A673 (cell line): ENCODE data around the gene TAF4. TPM values are rescaled to one million over a fixed set of nuclear protein-coding genes. Genes with fewer than 3 reads are reported as not detected.

Experiments
- BruUV-seq: library from RNA; stranded (reverse); fragments of 400-500 nt; replicated peaks from 2 replicates; lab custom pipeline; 2021; lab: Mats Ljungman, UMichigan
- CTCF ChIA-PET: fragments of 300-600 bp; sonication (Branson Sonifier 250); formaldehyde crosslinking; loops from one replicate; lab custom pipeline; 2022; ENCODE audit warnings: antibody characterized with exemption; lab: Charles Lee
- POLR2A ChIA-PET: fragments of 300-600 bp; sonication (Branson Sonifier 250); formaldehyde crosslinking; loops from one replicate; lab custom pipeline; 2022; ENCODE audit warnings: antibody characterized with exemption; ENCODE audit not compliant: low non-redundant PET; lab: Charles Lee
- DNase-seq: peaks from one replicate; pipeline ENCODE4 v3.0.0-alpha.2; 2015; ENCODE audit warnings: low spot score
- H3K27ac ChIP-seq: fragments of 200-600 bp; sonication (generic); 2 replicates; pipeline ENCODE4 v1.5.1; 2016; ENCODE audit warnings: mixed run types, low read depth, mild to moderate bottlenecking, mixed read lengths, antibody characterized with exemption, low read length; ENCODE audit not compliant: poor library complexity, severe bottlenecking
- H3K27me3 ChIP-seq: fragments of 200-600 bp; sonication (generic); replicated peaks from 2 replicates; pipeline ENCODE4 v1.6.1; 2017; ENCODE audit warnings: mixed run types, low read depth, mild to moderate bottlenecking, mixed read lengths, antibody characterized with exemption, low read length; ENCODE audit not compliant: insufficient read depth, poor library complexity
- H3K36me3 ChIP-seq: fragments of 200-600 bp; sonication (generic); 2 replicates; pipeline ENCODE4 v1.6.1; 2016; ENCODE audit warnings: mixed run types, mild to moderate bottlenecking, mixed read lengths, antibody characterized with exemption, low read length; ENCODE audit not compliant: insufficient read depth, poor library complexity, severe bottlenecking
- H3K4me1 ChIP-seq: fragments of 200-600 bp; sonication (generic); 2 replicates; pipeline ENCODE4 v1.6.1; 2017; ENCODE audit warnings: mixed run types, mild to moderate bottlenecking, mixed read lengths, antibody characterized with exemption, low read length; ENCODE audit not compliant: insufficient read depth, poor library complexity, severe bottlenecking
- H3K4me3 ChIP-seq: fragments of 200-600 bp; sonication (generic); 2 replicates; pipeline ENCODE4 v1.5.1; 2016; ENCODE audit warnings: low read depth, mixed run types, mild to moderate bottlenecking, mixed read lengths, low read length; ENCODE audit not compliant: poor library complexity, severe bottlenecking
- H3K9me3 ChIP-seq: fragments of 200-600 bp; sonication (generic); 2 replicates; pipeline ENCODE4 v1.6.1; 2016; ENCODE audit warnings: mixed run types, low read depth, mild to moderate bottlenecking, mixed read lengths, antibody characterized with exemption, low read length; ENCODE audit not compliant: poor library complexity, severe bottlenecking
- CTCF ChIP-seq: fragments of 300-800, 200-600 bp; sonication (generic); conservative IDR thresholded peaks from 2 replicates; pipeline ENCODE4 v1.5.1; 2017; ENCODE audit warnings: low read depth, mild to moderate bottlenecking, antibody characterized with exemption, low read length, moderate library complexity, mixed read lengths
- EZH2 ChIP-seq: fragments of 200-600 bp; sonication (generic); IDR thresholded peaks from 2 replicates; pipeline ENCODE4 v1.6.1; 2017; ENCODE audit warnings: borderline replicate concordance, low read depth, mild to moderate bottlenecking, mixed read lengths, antibody characterized with exemption, low read length; ENCODE audit not compliant: poor library complexity, severe bottlenecking
- intact Hi-C: fragments of 100-400 bp; cut with micrococcal nuclease; formaldehyde crosslinking; loops from one replicate; pipeline ENCODE4 v1.10.0; 2022; ENCODE audit not compliant: unreplicated experiment
- total RNA-seq: library from RNA; stranded (reverse); gene quantifications from 2 replicates; pipeline ENCODE4 v1.2.3, GENCODE V29; 2021

TAF4 gene
- total RNA-seq, 1 experiment from 2014 or later, result 37.0 TPM

GRCh38 chr20:61998343-61999121 lies 67.1 kb downstream of the TAF4 start:
- intact Hi-C loops, result no loop called here
- no peak overlapping the region for H3K4me3 ChIP-seq
- H3K27me3 ChIP-seq, result no peaks in the 10 kb centered on the region
- no peaks in the 10 kb centered on the region for H3K9me3 ChIP-seq
- ChIA-PET CTCF (no interaction called here), POLR2A (no interaction called here)
- DNase-seq, result no peak
- BruUV-seq, result no TSS peak
- H3K27ac ChIP-seq, result no peak overlapping the region
- TF ChIP-seq EZH2, result no peak
- TF ChIP-seq CTCF, result no peak
- H3K4me1 ChIP-seq, result no peaks in the 10 kb centered on the region
- H3K36me3 ChIP-seq, result peaks cover 72% of the 10 kb centered on the region

GRCh38 chr20:61997891-61998290 lies 67.8 kb downstream of the TAF4 start:
- peaks cover 68% of the 10 kb centered on the region for H3K36me3 ChIP-seq
- H3K27me3 ChIP-seq, result no peaks in the 10 kb centered on the region
- DNase-seq, result no peak
- intact Hi-C loops, result no loop called here
- no peaks in the 10 kb centered on the region for H3K9me3 ChIP-seq
- no peak for TF ChIP-seq CTCF
- no peak for TF ChIP-seq EZH2
- ChIA-PET POLR2A (no interaction called here), CTCF (no interaction called here)
- H3K27ac ChIP-seq, result no peak overlapping the region
- no peaks in the 10 kb centered on the region for H3K4me1 ChIP-seq
- BruUV-seq, result no TSS peak
- no peak overlapping the region for H3K4me3 ChIP-seq

- intact Hi-C loops, result no loop called here
- Histone ChIP-seq H3K4me3 (no peak overlapping the region), H3K4me1 (no peaks in the 10 kb centered on the region), H3K27ac (no peak overlapping the region), H3K9me3 (no peaks in the 10 kb centered on the region), H3K36me3 (peaks cover 68% of the 10 kb centered on the region), H3K27me3 (no peaks in the 10 kb centered on the region)
- CTCF ChIA-PET, result no interaction called here
- POLR2A ChIA-PET, result no interaction called here
- TF ChIP-seq CTCF, result no peak
- TF ChIP-seq EZH2, result no peak
- DNase-seq, result no peak
- no TSS peak for BruUV-seq
Measured at GRCh38 chr20:61997372-61997771, 68.3 kb downstream of the TAF4 start.
